ENCODE results near the gene KCNG4.

DNA sequence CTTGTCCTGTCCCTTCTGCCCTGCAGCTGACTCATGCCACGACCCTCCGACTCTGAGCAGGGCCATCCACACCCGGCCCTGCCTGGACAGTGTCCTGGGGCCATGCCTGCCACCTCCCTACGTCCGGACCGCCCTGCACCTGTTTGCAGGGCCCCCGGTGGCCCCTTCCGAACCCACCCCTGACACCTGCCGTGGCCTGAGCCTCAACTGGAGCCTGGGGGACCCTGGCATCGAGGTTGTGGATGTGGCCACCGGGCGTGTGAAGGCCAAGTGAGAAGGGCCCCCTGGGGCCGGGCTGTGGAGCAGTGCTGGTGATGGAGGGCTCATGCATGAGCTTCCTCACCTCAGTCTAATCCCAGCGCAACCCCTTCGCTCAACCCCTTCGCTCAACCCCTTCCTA, 43.7 kb downstream of the KCNG4 start:
- TF ChIP-seq RAD21 (conservative IDR thresholded peaks at IDR 0.05) (no peak), EP300 (conservative IDR thresholded peaks at IDR 0.05; ENCODE audit: poor library complexity, severe bottlenecking) (no peak), EZH2 (IDR thresholded peaks at IDR 0.05; ENCODE audit: borderline replicate concordance, insufficient read depth, low read length, poor library complexity, severe bottlenecking) (no peak), POLR2AphosphoS5 (IDR thresholded peaks at IDR 0.05) (no peak), SMC3 (conservative IDR thresholded peaks at IDR 0.05; ENCODE audit: poor library complexity) (no peak), TAF1 (IDR thresholded peaks at IDR 0.05; ENCODE audit: low read depth) (no peak)
- TF ChIP-seq, protein P1, sequence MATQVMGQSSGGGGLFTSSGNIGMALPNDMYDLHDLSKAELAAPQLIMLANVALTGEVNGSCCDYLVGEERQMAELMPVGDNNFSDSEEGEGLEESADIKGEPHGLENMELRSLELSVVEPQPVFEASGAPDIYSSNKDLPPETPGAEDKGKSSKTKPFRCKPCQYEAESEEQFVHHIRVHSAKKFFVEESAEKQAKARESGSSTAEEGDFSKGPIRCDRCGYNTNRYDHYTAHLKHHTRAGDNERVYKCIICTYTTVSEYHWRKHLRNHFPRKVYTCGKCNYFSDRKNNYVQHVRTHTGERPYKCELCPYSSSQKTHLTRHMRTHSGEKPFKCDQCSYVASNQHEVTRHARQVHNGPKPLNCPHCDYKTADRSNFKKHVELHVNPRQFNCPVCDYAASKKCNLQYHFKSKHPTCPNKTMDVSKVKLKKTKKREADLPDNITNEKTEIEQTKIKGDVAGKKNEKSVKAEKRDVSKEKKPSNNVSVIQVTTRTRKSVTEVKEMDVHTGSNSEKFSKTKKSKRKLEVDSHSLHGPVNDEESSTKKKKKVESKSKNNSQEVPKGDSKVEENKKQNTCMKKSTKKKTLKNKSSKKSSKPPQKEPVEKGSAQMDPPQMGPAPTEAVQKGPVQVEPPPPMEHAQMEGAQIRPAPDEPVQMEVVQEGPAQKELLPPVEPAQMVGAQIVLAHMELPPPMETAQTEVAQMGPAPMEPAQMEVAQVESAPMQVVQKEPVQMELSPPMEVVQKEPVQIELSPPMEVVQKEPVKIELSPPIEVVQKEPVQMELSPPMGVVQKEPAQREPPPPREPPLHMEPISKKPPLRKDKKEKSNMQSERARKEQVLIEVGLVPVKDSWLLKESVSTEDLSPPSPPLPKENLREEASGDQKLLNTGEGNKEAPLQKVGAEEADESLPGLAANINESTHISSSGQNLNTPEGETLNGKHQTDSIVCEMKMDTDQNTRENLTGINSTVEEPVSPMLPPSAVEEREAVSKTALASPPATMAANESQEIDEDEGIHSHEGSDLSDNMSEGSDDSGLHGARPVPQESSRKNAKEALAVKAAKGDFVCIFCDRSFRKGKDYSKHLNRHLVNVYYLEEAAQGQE (IDR thresholded peaks at IDR 0.05; ENCODE audit: borderline replicate concordance): no peak
- TF ChIP-seq, protein P2, sequence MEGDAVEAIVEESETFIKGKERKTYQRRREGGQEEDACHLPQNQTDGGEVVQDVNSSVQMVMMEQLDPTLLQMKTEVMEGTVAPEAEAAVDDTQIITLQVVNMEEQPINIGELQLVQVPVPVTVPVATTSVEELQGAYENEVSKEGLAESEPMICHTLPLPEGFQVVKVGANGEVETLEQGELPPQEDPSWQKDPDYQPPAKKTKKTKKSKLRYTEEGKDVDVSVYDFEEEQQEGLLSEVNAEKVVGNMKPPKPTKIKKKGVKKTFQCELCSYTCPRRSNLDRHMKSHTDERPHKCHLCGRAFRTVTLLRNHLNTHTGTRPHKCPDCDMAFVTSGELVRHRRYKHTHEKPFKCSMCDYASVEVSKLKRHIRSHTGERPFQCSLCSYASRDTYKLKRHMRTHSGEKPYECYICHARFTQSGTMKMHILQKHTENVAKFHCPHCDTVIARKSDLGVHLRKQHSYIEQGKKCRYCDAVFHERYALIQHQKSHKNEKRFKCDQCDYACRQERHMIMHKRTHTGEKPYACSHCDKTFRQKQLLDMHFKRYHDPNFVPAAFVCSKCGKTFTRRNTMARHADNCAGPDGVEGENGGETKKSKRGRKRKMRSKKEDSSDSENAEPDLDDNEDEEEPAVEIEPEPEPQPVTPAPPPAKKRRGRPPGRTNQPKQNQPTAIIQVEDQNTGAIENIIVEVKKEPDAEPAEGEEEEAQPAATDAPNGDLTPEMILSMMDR (IDR thresholded peaks at IDR 0.05; ENCODE audit: poor library complexity, severe bottlenecking): no peak

Data from neural cell (in vitro differentiated cells).